Erythroblast (primary cell): ENCODE data around the gene C12orf76.

Experiments
- DNase-seq, 2 experiments: peaks; one replicate each; lab custom pipeline; 2025; lab: John Stamatoyannopoulos, UW
- GATA1 ChIP-seq: IDR thresholded peaks from 2 replicates; pipeline ENCODE4 v1.6.1; 2011; ENCODE audit warnings: low read depth, mild to moderate bottlenecking, control low read depth, low read length, moderate library complexity
- POLR2A ChIP-seq: IDR thresholded peaks from 2 replicates; pipeline ENCODE4 v1.6.1; 2011; ENCODE audit warnings: mild to moderate bottlenecking, low read length

Gene C12orf76

GRCh38 chr12:109998904-109999648 is 49.2 kb downstream of the C12orf76 start, which contains the start of gene ANKRD13A:
Gene ANKRD13A (plus strand): TSS chr12:109999430. CDS start chr12:109999689, 259 bp downstream.
- peak; percentile 95 to 97 for DNase-seq
- TF ChIP-seq GATA1 (no peak), POLR2A (peak; percentile 75)

DNA sequence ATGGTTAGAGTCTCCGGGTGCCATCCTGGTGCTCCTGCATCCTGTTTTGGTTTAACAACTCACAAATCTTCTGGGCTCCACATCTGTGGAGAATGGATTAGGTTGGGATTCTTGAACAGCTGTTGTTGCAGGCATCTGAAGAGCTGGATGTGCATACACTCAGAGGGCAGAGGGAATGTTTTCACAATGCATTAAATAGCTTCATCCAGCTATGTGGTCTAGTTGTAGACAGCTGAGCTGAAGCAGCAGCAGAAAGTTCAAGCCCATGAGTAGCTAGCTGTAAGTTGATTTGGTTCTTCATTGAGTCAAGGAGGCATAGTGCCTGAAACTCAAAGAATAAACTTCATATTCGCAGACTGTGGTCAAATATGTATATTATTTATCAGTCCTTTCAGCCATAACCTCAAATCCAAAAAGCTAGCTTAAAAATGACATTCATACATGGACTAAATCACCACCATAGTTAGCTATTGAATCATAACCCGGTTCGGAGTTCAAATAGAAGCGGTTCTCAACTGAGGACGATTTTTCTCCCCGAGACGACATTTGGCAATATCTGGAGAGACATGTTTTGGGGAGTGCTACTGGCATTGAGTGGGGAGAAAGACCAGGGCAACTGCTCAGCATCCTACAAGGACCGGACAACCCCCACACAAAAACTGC is 50.0 kb downstream of the C12orf76 start:
- peak in 1 of 2 experiments; percentile 45 for DNase-seq
- TF ChIP-seq POLR2A (no peak), GATA1 (no peak)

- DNase-seq: no peak
- no peak for TF ChIP-seq POLR2A
- TF ChIP-seq GATA1: no peak
Observed at GRCh38 chr12:109997393-109997792, 50.9 kb downstream of the C12orf76 start.

DNA sequence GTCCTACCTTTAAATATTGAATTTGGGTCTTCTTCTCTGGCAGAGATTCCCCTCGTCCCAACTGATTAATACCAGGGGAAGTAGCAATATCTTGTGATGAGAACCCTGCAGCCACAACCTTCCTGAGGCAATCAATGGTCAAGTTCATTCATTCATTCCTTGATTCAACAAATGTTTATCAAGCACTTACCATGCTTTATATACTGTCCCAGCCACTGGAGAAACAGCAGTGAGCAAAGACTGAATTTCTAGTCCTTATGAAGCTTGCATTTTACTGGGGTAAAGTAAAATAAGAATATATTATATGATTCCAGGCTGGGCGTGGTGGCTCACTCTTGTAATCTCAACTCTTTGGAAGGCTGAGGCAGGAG is 51.9 kb downstream of the C12orf76 start:
- TF ChIP-seq GATA1 (no peak), POLR2A (peak; percentile 47)

DNA sequence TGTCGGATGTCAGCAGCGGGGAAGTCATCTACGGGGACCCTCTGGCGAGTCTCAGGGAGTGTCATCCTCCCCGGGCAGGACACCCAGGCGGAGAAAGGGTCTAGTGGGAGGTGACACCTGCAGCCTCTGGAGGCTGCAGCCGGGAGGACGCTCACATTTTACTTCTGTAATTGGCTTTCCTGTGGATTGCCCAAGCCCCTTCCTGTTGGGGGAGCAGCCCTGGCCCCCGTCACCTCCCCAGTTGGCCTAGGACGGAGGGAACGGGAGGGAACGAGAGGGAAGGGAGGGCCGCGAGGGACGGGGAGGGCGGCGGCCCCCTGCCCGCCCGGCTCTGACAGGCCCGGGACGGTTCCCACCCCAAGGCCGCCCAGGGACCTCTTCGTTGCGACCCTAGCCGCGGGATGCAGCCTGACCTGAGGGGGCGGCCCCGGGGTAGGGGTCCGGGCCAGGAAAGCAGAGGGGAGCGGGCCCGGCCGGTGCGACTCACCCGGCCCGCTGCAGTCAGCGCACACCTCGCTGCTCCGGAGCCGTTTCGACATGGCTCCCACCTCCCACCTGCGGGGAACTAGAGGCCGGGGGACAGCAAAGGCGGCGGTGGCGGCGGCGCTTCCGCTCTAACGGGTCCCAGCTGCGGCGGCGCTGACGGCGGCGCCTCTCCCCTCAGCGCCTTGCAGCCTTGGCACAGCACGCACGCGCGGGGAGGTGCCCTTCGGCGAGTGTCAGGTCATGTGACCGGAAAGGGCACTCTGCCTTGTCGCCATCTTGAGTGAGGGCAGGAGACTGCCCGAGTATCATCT is 52.4 kb downstream of the C12orf76 start, which contains the start of gene GIT2:
TSS of gene GIT2 (minus strand) at position 683 of the 797 bp plus-strand sequence. CDS start at position 539, 144 bp downstream.
- TF ChIP-seq GATA1 (no peak), POLR2A (peak; percentile 69)

More for the DNA sequence above, 51.9 kb downstream of the C12orf76 start:
- no peak for DNase-seq

DNA sequence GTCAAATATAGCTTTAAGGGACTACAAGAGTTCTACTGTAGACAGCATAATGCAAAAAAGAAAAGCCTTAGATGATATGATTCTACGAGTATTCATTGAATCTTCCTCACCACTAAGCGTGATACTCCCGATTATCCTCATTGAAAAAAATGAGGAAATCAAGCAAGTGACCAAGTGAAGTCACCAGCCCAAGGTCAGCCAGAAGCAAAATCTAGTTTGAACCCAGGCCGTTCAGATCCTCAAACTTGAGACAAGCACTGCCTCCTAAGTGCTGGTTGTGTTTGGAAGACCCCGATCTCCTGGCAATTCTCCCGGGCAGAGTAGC is 53.0 kb downstream of the C12orf76 start:
- DNase-seq: no peak
- TF ChIP-seq POLR2A (no peak), GATA1 (no peak)

More for the DNA sequence above, 52.4 kb downstream of the C12orf76 start, which contains the start of gene GIT2:
- DNase-seq: peak; percentile 94 to 95

DNA sequence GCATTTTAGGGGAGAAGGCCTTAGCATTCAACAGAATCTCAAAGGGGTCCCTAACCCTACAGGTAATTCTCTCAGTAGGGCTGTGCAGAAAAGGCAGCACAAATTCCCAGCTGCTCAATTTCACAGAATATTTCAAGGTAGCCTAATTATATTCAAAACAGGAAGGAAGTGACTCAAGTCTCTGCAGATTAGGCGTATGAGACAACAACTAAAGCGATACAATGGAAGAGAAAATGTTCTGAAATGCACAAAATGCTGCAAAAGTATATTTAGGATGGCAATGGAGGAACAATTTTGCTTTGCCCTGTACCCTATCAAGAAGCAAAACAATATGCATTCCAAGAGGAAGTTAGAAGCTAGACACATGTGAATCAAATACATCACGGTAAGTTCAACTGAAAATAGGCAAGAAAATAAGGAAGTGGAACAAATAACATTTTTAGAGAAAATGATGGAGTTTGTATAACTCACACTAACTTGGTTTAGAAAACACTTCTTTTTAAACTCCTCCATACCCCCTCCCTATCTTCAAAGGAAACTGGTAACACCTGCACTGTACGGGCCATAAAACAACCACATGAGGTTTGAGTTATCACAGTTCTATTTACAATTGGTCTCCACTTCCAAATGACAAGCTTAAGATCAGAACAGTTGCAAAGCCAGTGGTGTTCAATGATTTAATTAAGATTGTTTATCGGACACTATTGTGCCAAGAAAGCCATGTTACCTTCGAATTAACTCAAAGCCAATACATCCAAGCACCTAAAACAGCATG is 53.7 kb downstream of the C12orf76 start:
- TF ChIP-seq GATA1 (no peak), POLR2A (no peak)
- no peak for DNase-seq

GRCh38 chr12:109993091-109993490 is 55.2 kb downstream of the C12orf76 start:
- no peak for DNase-seq
- no peak for TF ChIP-seq POLR2A
- no peak for TF ChIP-seq GATA1

DNA sequence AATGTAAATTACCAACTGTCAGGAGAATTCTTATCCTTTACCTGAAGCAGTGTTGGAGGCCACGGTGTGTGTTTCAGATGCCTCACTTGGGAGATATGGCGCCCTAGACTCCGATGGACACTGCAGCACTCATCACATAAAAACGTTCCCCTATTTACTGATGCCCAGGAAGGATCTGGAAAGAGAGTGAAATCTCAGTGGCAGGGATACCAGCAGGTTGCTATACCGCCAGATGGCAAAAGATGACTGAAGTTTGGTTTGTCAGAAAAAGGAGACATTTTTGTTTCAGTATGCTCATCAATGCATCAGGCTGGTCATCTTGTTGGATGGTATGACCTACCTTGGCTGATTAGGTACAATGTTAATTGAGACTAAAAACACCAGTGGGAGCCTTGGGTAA is 56.7 kb downstream of the C12orf76 start:
- DNase-seq: no peak
- TF ChIP-seq GATA1 (no peak), POLR2A (no peak)
